Stimulated activated CD4-positive, alpha-beta T cell treated with anti-CD3 and anti-CD28 coated beads, Interleukin-4, amount 100 ng/mL, for 48 hours (primary cell): ENCODE data around the gene GJB6.
"Not testable (repeated sequence)": the region's sequence is repeated elsewhere in the genome, so short reads cannot be mapped to it uniquely, and the experiment has no call there.

ENCODE experiments used
- DNase-seq, 2 donors: peaks; one replicate each; pipeline ENCODE4 v3.0.0-alpha.2; 2020; ENCODE audit warnings: low read depth in 2 of 2

The GJB6 gene

DNA sequence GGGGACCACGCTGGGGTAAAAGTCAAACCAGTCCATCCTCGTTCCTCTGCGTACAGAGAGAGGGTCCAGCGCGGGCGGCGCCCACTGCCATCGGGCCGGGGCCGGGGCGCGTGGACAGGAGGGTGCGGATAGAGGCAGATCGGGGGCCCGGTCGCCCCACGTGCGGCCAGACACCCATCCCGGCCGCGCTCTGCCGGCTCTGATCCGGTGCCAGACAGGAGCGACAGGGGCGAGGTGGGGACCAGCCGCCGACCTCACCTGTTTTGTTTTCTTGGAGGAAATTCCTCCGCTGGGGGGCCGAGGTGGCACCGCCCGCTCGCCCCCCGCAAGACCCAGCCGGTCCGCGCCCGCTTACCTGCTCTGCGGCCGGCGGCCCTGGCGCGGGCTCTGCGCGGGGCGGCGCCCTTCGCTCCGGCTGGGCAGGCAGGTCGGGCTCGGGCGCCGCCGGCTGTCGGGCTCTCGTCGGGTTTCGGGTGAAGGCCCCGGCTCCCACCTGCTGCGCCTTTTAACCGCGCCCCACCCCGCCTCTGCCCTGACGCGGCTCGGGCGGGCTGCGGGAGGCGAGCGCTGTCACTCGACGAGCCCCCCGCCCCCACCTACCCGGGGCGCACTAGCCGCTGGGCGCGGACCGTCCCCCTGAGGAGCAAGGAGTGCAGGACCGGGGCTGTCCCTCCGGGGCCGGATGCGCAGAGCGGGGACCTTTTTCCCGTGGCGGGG is at the start of gene GJB6:
Gene GJB6 (minus strand): TSS at position 481 of the 717 bp plus-strand sequence. CDS start 8,839 bp downstream, outside the sequence.
- peak in 1 of 2 donors; percentile 15 for DNase-seq

DNA sequence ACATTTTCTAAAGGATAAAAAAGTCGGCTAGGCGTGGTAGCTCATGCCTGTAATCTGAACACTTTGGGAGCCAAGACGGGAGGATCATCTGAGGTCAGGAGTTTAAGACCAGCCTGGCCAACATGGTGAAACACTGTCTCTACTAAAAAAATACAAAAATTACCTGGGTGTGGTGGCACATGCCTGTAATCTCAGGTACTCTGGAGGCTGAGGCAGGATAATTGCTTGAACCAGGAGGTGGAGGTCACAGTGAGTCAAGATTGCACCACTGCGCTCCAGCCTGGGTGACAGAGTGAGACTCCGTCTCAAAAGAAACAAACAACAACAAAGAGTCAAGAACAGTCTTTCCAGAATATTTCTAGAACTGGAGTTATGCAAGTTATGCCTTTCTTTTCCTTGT is 44.8 kb upstream of the GJB6 start:
- DNase-seq: not testable (repeated sequence)

DNA sequence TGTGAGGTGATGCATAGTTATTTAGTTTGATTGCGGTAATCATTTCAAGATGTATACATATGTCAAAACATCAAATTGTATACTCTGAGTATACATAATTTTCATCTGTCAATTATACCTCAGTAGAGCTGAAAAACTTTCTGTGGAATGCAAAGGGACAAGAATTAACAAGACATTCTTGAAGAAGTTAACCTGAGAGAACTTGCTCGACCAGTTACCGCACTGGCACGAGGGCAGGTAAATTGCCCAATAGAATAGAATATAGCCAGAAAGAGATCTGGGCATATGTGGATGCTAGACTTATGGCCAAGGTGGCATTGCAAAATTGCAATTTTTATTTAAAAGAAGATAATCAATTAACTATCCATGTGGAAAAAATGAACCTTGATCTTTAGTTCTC is 42.3 kb upstream of the GJB6 start:
- DNase-seq: no peak

DNA sequence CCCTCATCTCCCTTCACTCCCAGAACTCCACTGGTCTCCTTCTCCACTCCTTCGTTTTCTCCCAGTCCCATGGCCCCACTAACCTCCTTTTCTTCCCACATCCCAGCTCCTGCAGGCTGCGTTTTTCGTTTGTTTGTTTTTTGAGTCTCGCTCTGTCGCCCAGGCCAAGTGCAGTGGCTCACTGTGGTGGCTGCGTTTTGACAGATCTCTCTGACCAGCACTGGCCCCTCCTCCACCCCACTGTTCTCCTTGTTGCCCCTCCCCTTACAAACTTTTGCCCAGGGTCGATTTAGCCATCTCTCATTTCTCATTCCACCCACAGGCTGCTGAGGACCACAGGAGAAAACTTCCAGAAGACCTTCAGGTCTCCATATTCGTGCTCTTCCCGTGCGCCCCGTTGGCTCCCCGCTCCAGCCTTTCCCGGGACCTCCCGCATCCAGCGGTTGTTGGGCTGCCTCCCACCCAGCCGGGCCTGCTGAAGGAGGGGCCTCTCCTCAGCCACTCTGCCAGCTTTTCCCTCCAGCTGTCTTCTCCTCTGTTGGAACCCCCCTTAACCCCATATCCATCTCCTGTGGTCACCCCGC is 40.6 kb upstream of the GJB6 start:
- no peak for DNase-seq

DNA sequence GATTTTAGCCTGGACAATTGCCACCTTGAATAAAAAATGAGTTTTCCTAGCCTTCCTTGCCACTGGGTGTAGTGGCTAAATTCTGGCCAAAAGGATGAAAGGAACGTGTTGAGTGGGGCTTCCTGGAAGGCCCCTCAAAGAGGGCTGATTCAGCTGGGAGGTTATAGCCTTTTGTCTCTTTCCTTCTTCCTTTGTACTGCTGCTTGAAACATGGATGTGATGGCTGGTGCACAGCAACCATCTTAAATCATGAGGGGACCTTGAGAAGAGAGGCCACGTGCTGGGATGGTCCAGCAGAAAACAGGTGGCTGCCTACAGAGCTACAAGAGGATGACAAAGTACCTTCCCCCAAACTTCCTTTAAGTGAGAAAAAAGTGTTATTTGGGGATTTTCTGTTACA is 40.0 kb upstream of the GJB6 start:
- DNase-seq: no peak

DNA sequence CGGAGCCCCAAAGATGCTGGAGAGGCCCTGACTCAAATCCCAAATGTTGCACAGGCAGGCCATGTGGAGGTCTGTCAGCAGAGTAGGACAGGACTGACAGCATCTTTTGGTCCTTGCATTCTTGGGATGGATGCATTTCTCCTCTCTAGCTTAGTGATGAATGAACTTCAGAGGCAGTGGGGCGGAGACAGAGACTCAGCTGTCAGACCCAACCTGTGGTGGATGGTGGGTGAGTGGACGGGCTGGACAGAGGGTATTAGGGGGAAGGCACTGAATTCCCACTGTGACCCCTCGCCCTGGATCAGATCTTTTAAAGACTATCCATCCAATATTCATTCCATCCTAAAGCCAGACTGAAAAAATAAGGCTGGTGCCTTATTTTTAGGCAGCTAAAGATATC is 39.3 kb upstream of the GJB6 start:
- DNase-seq: no peak

DNA sequence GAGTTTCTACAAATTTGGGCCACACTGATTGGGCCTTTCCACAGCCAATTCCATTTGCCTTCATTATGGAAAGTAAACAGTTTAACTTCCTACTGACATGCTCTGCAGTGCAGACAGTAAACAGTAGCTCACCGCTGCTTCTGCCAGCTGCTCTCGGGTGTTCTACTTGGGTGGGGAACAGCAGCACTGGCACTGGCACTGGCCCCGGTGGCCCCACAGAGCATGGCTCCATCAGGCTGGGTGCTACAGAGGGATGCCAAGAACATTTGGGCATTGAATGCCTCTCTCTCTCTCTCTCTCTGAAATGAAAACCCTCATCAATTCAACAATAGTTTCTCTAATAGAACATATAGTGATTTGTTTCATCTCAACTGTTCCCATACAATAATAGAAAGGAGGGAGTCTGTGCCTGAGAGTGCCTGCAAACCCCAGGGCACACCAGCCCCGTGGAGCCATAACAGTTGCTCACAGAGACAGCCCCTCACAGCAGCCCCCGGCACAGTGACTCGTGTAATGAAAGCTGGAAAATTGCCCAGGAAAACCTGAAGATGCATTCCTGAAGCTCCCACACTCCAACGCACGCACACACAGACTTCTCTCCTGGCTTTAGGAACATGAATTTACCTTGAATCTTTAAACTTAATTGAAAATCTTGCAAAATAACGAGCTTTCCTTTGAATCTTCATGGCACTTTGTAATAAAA is 38.2 kb upstream of the GJB6 start:
- no peak for DNase-seq

DNA sequence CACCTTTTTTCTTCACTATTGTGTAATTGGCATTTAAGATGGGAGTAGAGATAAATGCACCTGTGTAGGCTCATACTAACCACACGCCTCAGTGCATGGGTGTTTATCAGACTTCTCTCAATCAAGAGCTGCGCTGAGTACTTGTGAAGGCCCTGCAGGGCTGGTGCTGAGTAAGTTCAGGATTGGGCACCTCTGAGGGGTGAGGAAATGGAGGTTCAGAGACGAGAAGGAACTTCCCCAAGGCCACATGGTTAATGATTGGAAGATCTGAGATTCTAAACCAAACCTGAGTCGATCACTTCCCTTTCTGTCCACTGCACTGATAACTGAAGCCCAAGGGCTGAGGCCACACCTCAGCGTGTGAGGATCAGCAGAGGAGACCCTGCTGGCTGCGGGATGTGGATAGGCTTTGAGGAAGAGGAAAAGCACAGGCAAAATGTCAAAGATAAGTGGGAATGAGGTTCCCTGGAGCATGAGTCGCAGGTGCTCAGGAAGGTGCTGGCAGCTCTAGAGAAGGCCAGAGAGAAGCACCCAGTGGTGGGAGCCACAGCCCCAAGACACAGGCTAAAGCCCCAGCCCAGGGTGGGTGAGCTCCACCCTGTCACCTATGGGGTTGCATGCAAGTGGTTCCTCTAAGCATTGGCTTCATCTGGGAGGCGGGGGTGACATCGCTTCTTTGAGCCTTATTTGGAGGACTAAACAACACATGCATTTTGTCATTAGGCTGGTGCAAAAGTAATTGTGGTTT is 32.3 kb upstream of the GJB6 start:
- no peak for DNase-seq

DNA sequence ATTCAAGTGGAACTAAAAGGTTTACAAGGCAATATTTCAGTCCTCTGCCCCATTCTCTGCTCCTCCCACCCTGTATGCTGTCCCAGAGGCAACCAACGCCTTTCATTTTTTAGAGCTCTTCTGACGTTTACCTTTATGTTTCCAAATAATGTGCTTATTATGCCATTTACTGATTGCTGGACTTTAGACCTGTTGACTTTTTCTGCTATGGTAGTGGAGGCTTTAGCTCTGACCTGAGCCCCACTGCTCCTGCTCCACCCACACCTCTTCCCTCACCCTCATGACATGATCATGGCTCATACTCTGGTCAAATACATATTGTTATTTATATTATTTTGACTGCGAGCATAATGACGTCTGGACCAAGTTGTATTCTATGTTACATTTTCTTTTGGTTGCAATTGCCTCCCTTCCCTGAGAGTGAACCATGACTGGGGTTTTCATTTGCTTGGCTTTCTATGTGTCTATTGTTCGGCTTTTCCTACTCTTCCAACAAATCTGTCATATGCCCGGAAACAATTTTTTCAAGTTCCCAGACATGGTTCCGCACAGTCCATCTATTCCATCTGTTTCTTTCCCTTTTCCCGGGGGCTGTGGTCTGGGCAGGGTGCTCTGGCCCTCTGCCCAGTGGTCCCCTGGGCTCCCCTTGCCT is 31.4 kb upstream of the GJB6 start:
- no peak for DNase-seq

DNA sequence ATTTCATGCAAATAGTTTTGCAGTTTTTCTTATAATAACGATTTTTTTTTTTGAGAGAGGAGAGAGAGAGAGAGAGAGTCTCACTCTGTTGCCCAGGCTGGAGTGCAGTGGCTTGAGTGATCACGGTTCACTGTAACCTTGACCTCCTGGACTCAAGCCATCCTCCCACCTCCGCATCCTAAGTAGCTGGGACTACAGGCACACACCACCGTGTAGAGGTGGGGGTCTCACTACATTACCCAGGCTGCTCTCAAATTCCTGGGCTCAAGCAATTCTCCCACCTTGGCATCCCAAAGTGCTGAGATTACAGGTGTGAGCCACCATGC is 26.8 kb upstream of the GJB6 start:
- DNase-seq: no peak

DNA sequence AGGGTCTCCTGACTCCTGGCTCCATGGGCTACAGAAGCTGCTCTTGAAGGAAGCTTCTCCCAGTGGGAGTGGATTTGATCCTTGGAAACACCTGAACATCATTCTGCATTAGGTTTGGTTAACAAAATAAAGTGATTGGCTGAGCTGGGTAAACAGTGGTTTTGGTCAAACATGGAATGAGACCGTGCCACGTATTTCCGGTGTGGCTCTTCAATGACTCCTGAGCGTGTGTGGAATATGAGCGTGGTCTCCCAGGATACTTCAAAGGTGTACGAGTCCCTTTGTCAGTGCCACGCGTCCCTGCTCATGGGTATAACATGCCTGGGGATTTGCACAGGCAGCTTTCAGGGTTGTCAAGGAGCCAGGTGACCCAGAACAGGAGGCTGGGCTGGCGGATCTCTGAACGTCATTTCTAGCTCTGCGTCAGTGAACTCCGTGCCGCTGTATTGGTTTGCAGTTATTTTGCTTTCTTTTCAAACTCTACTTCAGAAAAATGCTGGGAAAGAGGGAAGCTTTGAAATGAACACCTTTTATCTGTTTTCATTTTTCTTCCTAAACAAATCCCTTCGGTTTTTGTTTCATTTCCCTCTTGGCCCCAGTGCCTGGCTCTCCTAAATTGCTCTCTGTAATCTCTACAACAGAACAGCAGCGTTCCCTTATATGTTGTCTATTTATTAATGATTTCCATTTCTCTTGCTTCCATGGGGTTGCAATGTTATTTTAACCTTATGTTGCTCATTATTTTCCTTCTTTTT is 26.3 kb upstream of the GJB6 start:
- no peak for DNase-seq

DNA sequence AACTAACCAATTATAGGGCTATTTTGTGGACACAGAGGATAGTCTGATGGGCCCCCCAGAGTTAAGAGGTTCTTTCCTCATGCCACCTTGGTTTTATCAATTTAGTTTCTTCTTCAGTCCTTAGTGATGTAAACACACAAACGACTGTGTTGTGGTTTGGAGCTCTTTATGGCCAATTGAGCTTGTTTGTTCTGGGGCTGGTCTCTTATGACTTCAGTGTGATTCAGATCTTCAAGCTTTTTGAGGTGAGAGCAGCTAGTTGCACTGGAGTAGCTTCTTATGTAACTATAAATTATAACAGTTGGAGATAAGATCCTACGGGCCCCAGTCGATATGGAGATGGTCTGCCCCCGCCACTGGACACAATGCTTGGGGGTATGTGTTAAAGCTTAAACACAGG is 22.0 kb upstream of the GJB6 start:
- DNase-seq: no peak

DNA sequence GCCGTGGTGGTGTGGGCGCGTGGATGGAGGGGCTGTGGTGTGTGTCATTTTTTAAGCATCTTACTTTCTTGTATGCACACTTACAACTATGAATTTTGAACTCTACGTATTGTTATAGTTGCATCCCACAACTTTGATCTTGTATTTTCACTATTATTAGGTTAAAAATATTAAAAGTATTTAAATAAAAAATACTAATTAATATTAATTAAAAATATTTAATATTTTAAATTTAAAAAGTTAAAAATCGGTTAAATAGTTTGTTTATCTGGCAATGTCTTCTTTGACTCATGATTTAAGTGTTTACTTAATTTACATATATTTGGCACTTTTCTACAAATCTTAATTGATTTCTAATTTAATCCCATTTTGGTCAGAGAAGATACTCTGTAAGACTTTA is 17.8 kb upstream of the GJB6 start:
- no peak for DNase-seq

DNA sequence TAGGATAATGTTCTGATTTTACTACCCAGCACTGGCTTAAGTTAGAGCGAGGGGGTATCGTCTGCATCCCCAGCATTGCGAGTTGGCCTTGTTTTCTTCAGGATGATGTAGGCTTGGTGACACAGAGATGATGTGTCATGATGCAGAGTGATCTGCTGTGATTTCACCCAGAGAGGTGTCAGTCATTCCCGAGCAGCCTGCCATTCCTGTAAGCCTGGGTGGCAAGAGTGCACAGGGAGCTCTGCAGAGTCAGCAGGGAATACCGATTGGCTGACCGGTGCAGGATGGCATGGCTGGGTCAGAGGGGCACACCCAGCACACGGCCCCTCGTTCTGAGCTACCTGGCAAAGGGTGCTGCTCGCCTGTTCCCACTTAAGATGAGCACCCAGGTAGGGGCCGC is 15.8 kb upstream of the GJB6 start:
- no peak for DNase-seq

DNA sequence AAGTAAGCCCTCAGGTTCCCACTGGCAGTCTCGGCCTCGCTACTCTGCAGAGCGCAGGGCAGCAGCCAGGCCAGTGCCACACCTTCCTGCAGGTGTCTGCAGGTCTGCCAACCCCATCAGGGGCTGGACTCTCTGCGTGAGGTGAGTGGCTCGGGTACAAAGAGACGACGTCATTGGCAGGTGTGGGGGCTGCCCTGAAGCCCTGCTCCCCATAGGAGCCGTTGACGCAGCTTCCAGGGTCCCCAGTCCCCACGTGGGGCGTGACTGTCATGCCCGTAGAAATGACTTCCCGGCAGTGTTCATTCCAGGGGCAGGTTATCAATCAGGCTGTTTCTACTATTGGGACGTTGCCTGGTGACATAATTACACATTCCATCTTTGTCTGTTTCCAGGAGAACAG is 15.3 kb upstream of the GJB6 start:
- no peak for DNase-seq

DNA sequence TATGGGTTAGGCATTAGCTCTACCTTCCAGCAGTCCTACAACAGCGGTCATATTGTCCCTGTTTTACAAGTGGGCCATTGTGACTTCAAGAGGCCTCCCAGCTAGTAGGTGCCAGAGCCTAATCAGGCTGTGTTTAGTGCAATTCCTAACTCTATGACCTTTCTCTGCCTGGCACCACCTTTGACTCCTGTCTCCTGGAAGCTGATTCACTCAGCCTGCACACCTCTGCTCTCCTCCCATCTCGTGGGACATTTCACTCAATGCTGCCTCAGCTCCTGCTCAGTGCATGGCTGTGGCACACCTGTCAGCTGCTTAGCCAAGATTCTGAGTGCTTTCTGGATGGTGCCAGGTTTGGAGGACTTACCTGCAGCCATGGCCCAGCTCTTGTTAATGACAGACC is 9.5 kb upstream of the GJB6 start:
- no peak for DNase-seq

DNA sequence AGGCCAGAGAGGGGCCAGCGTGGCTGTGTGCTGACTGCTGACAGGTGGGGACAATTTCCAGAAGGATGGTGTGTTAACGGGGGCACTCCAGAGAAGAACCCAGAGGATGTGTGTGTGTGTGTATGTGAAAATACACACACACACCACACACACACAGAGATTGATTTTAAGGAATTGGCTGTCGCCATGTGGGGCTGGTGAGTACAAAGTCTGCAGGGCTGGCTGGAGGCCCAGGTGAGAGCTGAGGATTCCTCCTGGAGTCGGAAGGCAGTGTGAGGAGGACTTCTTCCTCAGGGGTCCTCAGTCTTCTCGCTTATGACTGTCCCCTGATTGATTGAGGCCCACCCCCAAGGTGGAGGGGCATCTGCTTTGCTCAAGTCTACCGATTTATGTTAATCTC is 7.6 kb upstream of the GJB6 start:
- DNase-seq: no peak

DNA sequence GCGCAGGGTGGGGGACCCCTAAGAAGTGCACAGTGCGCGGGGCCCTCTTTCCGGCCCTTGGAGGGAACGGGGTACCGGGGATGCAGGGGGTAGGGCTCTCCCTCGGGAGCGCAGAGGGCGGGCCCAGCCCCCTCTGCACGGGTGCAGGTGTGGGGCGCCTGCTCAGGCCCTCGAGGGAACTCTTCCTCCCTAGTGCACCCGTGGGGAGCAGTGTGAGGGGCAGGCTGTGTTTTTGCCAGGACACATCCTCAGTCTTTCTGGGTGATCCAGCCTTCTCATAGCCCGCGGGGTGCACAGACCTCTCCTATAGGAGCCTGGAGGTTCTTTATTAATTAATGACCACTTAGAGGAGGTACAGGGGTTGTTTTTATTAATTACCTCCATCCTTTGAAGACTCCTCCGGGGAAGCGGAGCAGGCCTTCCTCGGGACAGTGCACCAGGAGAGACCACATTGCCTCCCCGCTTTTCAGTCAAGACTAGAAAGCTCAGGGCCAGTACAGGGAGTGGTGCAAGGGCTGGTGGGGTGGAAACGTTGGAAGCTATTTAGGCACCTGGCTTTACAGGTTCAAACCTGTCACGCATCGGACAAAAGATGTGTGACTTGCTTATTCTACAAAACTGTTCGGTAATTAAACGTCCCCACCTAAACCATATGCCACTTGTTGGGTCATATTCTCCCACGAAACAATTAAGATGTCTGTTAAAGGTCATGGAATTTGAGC is 598 bp upstream of the GJB6 start:
- DNase-seq: no peak

DNA sequence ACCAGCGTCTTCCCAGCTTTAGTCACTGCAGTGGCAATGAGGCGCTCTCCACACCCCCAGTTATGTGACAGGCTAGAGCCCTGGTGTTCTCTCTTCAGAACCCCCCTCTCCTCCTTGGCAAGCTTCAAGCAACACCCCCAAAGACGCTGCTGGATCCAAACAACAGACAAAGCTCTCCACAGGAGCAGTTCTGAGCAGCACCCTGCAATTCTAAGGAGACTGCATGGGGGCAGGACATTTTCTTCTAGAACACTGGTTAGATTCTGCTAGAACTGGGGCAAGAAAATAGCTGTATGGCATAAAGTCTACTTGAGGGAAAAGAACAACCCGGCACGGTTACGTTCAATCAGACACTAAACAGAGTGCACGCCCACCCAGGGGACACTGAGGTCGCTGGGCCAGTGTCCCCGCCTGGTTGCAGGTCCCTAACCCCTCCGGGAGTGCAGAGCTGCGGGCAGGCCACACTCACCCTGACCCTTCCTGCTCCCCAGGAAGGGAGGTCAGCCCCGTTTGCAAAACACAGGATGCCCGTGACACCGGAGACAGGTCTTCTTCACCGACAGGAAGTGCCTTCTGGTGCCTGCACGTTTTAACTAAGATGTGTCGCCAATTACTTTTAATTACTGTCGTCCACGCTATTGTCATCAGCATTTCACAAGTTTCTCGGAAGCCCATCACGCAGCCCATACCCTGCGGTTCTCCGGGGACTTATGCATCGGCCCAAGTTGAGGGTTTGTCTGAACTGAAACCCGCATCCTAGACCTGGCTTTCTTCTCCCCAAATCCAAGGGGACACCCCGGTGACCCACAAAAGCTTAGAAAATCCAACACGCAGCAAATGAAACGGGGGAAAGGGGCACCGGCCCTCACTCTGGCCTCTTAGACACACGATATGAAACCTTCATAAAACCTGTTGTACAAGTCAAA is 943 bp downstream of the GJB6 start:
- DNase-seq: no peak

DNA sequence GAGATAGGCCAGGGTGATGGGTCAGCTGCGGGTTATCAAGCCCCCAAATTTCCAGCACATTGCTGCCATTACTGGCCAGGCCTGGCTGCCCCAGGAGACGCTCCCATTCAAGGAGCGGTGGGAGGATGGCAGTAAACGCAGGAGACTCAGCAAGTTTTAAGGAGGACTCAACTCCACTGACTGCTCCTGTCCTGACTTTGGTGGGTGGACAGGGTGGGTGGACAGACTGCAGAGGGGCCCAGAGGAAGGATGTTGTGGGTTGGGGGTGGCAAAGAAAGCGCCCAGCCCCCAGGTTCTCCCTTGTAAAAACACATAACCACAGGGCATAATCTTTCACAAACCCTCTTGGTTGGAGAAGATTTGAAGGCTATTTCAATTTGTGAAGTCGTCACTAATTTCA is 4.4 kb downstream of the GJB6 start:
- DNase-seq: no peak
